Measurements from ENCODE around the gene SLC29A4. TPM values are rescaled to one million over a fixed set of nuclear protein-coding genes. Genes with fewer than 3 reads are reported as not detected.
A peak's percentile ranks its signal among the peaks of the same experiment; 100 is the strongest.
"Not testable (repeated sequence)": the region's sequence is repeated elsewhere in the genome, so short reads cannot be mapped to it uniquely, and the experiment has no call there.

Gene SLC29A4
- total and polyA plus RNA-seq, 7 donors: 0.77 to 3.7 (median 2.6) TPM

GRCh38 chr7:5300366-5300765 is 17.6 kb downstream of the SLC29A4 start:
- Histone ChIP-seq H3K4me3 (no peak overlapping the region), H3K9me3 (no peaks in the 10 kb centered on the region), H3K27me3 (ENCODE audit: insufficient read depth in 3 of 3, low read length in 2 of 3) (peaks cover 0 to 7% (median 3%) of the 10 kb centered on the region in 3 donors), H3K36me3 (ENCODE audit: insufficient read depth in 1 of 2, low read depth in 1 of 2) (no peaks in the 10 kb centered on the region), H3K27ac (no peak overlapping the region), H3K4me1 (no peaks in the 10 kb centered on the region)
- no peak for ATAC-seq
- 86 to 95% (median 90%) methylated on average over 15 to 24 of the region's 24 CpGs for WGBS, 3 donors
- intact Hi-C loops (cut with DNase I): no loop called here
- no peak for DNase-seq
- no peak for TF ChIP-seq CTCF (IDR thresholded peaks at IDR 0.05)

- peaks cover 2 to 4% of the 10 kb centered on the region in 2 donors for H3K36me3 ChIP-seq (ENCODE audit: insufficient read depth in 1 of 2, low read depth in 1 of 2)
- H3K4me1 ChIP-seq: no peaks in the 10 kb centered on the region
- TF ChIP-seq CTCF (IDR thresholded peaks at IDR 0.05): no peak
- WGBS, 3 donors: 54 to 69% (median 61%) methylated on average over 21 to 25 of the region's 25 CpGs
- no peak overlapping the region for H3K27ac ChIP-seq
- DNase-seq (no peak), ATAC-seq (peak in 3 of 4 donors; percentile 13 to 39 (median 31))
- no peaks in the 10 kb centered on the region for H3K27me3 ChIP-seq (ENCODE audit: insufficient read depth in 3 of 3, low read length in 2 of 3)
- H3K9me3 ChIP-seq: no peaks in the 10 kb centered on the region
- intact Hi-C loops (cut with DNase I): no loop called here
- no peak overlapping the region for H3K4me3 ChIP-seq
Observed at GRCh38 chr7:5302577-5302976, 19.8 kb downstream of the SLC29A4 start.

- Histone ChIP-seq H3K27ac (no peak overlapping the region), H3K4me3 (no peak overlapping the region), H3K36me3 (ENCODE audit: insufficient read depth in 1 of 2, low read depth in 1 of 2) (peaks cover 6 to 9% of the 10 kb centered on the region in 2 donors), H3K4me1 (no peaks in the 10 kb centered on the region), H3K27me3 (ENCODE audit: insufficient read depth in 3 of 3, low read length in 2 of 3) (no peaks in the 10 kb centered on the region), H3K9me3 (no peaks in the 10 kb centered on the region)
- DNase-seq (no peak), ATAC-seq (peak in 2 of 4 donors; percentile 14 to 29)
- WGBS, 3 donors: 78 to 81% (median 80%) methylated on average over 18 of the region's 18 CpGs
- intact Hi-C loops (cut with DNase I): no loop called here
- no peak for TF ChIP-seq CTCF (IDR thresholded peaks at IDR 0.05)
Observed at GRCh38 chr7:5303061-5303460, 20.3 kb downstream of the SLC29A4 start.

GRCh38 chr7:5303591-5304505 is 21.1 kb downstream of the SLC29A4 start:
- intact Hi-C loops (cut with DNase I): no loop called here
- H3K4me1 ChIP-seq: no peaks in the 10 kb centered on the region
- no peaks in the 10 kb centered on the region for H3K27me3 ChIP-seq (ENCODE audit: insufficient read depth in 3 of 3, low read length in 2 of 3)

GRCh38 chr7:5305050-5305449 is 22.3 kb downstream of the SLC29A4 start:
- ATAC-seq: peak in 1 of 4 donors; percentile 17
- peaks cover 6 to 25% of the 10 kb centered on the region in 2 donors for H3K36me3 ChIP-seq (ENCODE audit: insufficient read depth in 1 of 2, low read depth in 1 of 2)
- H3K4me1 ChIP-seq; DNase-seq; H3K27me3 ChIP-seq (ENCODE audit: insufficient read depth in 3 of 3, low read length in 2 of 3); H3K4me3 ChIP-seq; H3K27ac ChIP-seq; intact Hi-C loops (cut with DNase I); H3K9me3 ChIP-seq: not testable (repeated sequence)
- 83 to 85% (median 85%) methylated on average over 9 of the region's 9 CpGs for WGBS, 3 donors

More at GRCh38 chr7:5303591-5304505, 21.1 kb downstream of the SLC29A4 start:
- no peak for TF ChIP-seq CTCF (IDR thresholded peaks at IDR 0.05)
- peaks cover 6 to 14% of the 10 kb centered on the region in 2 donors for H3K36me3 ChIP-seq (ENCODE audit: insufficient read depth in 1 of 2, low read depth in 1 of 2)
- ATAC-seq: peak in 3 of 4 donors; percentile 7 to 36 (median 21)
- H3K9me3 ChIP-seq: no peaks in the 10 kb centered on the region
- H3K4me3 ChIP-seq: no peak overlapping the region
- H3K27ac ChIP-seq: no peak overlapping the region
- DNase-seq: no peak
- WGBS, 3 donors: 66 to 71% (median 70%) methylated on average over 34 to 35 of the region's 35 CpGs

GRCh38 chr7:5307221-5308142 is 24.7 kb downstream of the SLC29A4 start:
- H3K36me3 ChIP-seq (ENCODE audit: insufficient read depth in 1 of 2, low read depth in 1 of 2): peaks cover 10 to 47% of the 10 kb centered on the region in 2 donors
- H3K4me1 ChIP-seq; H3K9me3 ChIP-seq; H3K27ac ChIP-seq; DNase-seq; H3K27me3 ChIP-seq (ENCODE audit: insufficient read depth in 3 of 3, low read length in 2 of 3); ATAC-seq; H3K4me3 ChIP-seq; intact Hi-C loops (cut with DNase I): not testable (repeated sequence)
- WGBS, 3 donors: 90 to 91% (median 90%) methylated on average over 33 to 39 of the region's 39 CpGs
